CD4-positive, alpha-beta T cell treated with Interleukin-17A for 1 hour (primary cell): ENCODE measurements around the gene CDHR1.
A peak's percentile ranks its signal among the peaks of the same experiment; 100 is the strongest.

ENCODE experiments used
- DNase-seq: peaks from one replicate; pipeline ENCODE4 v3.0.0-alpha.2; 2020

CDHR1 gene

GRCh38 chr10:84201244-84201606, 6.9 kb downstream of the CDHR1 start:
- DNase-seq, result no peak

DNA sequence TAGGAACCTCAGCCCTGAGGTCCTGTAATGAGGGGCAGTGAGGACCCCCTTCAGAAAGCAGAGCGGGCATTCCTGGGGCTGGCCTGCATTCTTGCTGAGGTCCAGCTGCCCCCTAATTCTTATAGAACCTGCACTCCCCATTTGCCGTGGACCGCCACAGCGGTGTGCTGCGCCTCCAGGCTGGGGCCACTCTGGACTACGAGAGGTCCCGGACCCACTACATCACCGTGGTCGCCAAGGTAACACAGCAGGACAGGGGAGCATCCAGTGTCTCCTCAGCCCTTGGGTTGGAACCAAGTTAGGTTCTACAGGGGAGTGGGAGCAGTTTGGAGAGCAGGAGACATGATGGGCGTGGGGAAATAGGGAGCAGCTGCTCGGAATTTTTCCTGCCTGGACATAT, 7.3 kb downstream of the CDHR1 start:
- DNase-seq, result no peak

GRCh38 chr10:84202349-84202748, 8.0 kb downstream of the CDHR1 start:
- no peak for DNase-seq

GRCh38 chr10:84204122-84204521, 9.8 kb downstream of the CDHR1 start:
- DNase-seq, result no peak

DNA sequence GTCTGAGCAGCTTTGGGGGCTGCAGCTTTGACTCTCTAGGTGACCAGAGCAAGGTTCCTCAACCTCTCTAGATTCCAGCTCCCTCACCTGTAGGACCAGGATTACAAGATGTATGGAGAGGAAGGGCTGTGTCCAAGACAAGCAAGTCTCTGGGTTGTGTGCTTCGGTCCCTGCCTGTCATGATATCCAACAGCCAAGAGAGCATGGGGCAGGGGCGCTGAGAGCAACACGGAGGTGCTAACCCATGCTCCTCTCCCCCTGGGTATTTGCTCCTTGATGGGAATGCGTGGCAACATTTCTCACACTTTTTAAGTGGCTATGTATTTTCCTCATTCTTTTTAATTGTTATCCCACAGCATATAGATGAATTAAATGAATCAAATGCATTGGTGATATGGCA, 10.3 kb downstream of the CDHR1 start:
- DNase-seq, result no peak

- peak; percentile 69 for DNase-seq
Measured at GRCh38 chr10:84205049-84205852, 10.9 kb downstream of the CDHR1 start.

DNA sequence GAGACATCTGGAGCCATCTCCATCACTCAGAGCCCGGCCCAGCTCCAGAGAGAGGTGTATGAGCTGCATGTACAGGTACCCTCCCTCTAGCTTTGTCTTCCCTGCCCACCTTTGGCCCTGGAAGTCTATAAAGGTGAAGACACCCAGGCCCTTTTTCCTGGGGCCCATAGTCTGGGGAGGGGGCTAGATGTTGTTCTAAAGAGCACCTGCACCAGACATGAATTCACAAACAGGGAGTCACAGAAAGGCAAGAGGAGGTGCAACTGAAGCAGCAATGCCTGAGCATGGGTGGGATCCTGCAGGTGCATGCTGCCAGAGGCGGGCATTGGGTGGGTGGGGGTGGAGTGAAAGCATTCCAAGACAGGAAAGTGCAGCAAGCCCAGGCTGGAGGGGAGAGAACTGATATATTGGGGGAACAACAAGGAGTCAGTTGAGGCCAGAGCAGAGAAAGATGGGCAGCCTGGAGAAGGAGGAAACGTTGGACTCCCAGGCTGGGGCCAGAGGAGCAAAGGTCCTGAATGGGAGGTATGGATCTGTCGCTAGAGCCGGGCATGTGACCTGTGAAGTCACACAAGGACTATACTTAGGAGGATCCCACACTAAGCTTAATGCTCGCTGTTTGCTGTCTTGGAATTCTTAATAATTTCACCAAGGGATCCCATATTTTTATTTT, 11.7 kb downstream of the CDHR1 start:
- no peak for DNase-seq

GRCh38 chr10:84208023-84208422, 13.7 kb downstream of the CDHR1 start:
- DNase-seq, result no peak

DNA sequence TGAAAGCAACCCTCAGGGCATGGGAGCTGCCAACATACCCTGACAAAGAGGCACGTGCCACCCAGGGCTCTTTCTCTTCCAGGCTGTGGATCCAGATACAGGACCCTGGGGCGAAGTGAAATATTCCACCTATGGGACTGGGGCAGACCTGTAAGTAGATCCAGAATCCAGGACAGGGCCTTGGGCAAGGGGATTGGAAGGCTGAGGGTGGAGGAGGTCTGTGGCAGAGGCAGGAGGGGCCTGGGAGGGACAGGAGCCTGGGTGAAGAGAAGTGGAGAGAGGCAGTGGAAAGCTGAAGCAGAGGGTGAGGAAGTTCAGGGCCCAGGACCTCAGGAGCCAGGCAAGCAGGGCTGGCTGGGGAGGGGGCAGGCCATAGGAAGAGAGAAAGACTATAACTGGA, 17.2 kb downstream of the CDHR1 start:
- no peak for DNase-seq

DNA sequence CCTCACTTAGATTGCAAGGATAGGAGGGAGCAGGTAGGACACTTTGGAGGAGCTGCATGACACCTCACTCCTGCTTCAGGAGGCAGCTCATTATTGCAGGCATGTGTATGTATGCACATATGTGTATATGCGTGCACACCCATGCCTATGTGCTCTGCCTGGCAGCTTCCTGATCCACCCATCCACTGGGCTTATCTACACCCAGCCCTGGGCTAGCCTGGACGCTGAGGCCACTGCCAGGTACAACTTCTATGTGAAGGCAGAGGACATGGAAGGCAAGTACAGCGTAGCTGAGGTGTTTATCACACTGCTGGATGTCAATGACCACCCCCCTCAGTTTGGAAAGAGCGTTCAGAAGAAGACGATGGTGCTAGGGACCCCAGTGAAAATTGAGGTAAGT, 17.7 kb downstream of the CDHR1 start:
- no peak for DNase-seq

DNA sequence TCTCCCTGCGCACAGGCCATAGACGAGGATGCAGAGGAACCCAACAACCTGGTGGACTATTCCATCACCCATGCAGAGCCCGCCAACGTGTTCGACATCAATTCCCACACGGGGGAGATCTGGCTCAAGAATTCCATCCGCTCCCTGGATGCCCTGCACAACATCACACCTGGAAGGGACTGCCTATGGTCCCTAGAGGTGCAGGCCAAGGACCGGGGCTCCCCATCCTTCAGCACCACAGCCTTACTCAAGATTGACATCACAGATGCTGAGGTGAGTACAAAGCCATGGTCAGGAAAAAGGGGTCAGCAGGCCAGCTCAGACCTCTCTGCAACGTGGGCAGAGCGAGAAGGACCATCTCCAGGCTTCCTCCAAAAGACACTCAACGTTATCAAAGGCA, 18.7 kb downstream of the CDHR1 start:
- no peak for DNase-seq

- DNase-seq, result no peak
Measured at GRCh38 chr10:84214046-84214572, 19.8 kb downstream of the CDHR1 start.

- peak; percentile 44 for DNase-seq
Measured at GRCh38 chr10:84214612-84215235, 20.4 kb downstream of the CDHR1 start.

- DNase-seq, result no peak
Measured at GRCh38 chr10:84216834-84217233, 22.5 kb downstream of the CDHR1 start.

- no peak for DNase-seq
Measured at GRCh38 chr10:84217746-84218145, 23.4 kb downstream of the CDHR1 start.

- DNase-seq, result no peak
Measured at GRCh38 chr10:84221916-84222315, 27.6 kb downstream of the CDHR1 start.

DNA sequence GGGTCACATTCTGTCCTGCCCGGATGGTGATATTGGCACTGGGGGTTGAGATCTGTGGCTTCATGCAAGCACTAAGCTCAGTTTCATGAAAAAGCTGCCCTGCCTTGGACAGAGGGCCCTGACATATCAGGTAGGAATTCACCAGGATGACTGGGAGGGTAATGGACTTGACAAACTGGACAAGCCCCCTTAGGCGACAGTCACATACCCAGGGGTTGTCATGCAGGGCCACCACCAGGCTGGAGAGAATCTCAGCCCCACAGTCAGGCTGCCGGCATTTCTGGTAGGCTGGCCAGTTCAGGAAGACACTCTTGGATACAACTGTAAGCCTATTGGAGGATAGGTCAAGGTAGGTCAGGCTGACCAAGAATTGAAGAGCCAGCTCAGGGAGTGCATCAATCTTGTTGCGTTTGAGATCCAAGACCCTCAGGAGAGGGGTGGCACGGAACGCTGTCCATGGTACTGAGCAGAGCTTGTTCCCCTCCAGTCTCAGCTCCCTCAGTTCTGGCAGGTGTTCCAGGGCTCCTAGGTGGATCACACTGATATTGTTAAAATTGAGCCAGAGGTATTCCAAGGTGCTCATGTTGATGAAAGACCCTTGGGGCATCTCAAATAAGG, 30.2 kb downstream of the CDHR1 start:
- no peak for DNase-seq

DNA sequence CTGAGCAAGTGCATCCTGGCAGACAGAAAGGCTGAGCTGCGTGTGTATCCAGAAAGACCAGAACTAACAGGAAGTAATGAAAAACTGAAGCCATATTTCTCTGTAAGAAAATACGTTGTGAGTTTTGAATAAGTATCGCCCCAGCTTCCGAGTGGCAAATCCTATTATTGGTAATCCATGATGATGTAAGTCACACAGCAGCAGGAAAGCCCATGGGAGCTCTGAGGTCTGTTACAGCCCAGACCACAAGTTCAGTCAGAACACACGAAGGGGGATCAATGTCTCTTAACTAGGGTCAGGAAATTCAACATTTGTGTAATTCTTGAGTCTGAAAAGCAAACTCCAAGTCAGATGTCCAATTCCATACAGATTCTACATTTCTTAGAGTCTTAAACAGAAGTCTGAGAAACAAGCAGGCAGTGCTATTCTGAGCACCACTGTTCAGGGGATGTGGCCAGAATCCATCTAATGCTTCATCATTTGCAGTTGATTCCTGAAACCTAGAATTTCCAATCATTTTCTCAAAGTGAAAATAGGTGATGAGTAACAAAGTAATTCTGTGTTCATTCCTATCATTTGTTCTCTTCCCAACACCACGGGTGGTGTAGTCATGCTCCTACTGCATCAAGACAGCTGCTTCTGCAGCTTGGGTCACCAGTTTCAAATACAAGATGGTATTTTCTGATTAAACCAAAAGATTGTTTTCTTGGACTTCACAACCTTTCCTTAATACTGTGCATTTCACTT, 31.3 kb downstream of the CDHR1 start, which contains the start of gene LRIT2:
LRIT2 (minus strand) TSS at position 118 of the 747 bp plus-strand sequence; CDS start at position 94, 24 bp downstream.
- DNase-seq, result no peak

DNA sequence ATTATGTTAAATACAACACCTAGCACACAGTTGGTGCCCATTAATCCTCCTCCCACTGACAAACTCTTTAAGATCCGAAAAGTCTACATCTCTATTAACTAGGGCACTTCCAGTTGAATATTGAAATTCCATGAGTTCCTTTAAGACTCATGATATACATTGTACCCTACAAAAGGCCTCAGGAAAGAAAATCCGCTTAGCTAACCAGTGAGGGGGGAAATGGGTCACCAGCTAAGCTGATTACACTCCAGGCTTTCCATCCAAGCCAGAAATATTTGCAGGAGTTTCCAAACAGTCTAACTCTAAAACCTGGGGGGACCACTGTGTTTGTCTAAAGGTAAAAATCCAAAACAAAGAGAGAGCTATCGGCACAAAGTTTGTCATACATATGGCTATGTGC, 32.3 kb downstream of the CDHR1 start:
- no peak for DNase-seq

- no peak for DNase-seq
Measured at GRCh38 chr10:84227810-84228209, 33.5 kb downstream of the CDHR1 start.

DNA sequence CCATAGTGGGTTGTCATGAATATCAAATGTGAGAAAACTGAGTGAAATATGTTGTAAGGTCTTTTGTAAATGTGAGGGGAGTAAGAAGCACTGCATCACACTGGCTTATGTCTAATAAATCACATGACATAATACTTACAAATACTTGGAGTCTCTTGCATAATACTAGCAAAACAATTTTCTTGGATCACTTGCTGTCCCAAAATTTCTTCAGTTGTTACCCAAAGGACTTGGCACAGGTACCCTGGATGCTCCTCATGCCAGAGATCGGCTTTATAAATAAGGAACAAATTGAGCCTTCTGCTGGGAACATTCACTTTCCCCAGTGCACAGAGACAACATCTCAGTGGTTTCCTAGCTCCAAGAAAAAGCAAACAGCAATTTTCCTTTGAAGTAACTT, 36.0 kb downstream of the CDHR1 start:
- no peak for DNase-seq

- DNase-seq, result no peak
Measured at GRCh38 chr10:84232376-84232775, 38.0 kb downstream of the CDHR1 start.

DNA sequence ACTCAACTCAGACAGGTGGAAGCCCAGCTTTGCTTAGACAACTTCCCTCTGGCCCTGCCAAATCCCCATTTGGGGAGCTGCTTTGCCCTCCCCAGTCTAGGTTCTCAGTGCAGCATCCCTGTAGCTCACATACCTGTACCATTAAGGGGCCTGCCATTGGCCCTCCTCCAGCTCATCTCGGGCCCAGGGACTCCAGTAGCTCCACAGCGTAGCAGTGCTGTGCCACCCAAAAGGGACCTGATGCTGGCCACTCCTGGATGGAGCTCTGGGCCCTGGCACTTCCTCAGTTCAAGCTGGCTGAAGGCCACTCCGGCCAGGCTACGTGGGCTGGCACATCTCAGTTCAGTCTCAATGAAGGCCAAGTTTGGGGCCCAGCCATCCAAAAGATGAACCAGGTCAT, 39.6 kb downstream of the CDHR1 start:
- DNase-seq, result no peak
